Loucy (cell line): Measurements from ENCODE around the gene DNAJB4.

Experiments used
- EZH2phosphoT487 ChIP-seq: fragments of 200-600 bp; IDR thresholded peaks from 2 replicates; pipeline ENCODE4 v1.6.1; 2018; ENCODE audit warnings: antibody characterized with exemption, mild to moderate bottlenecking, moderate library complexity, borderline replicate concordance
- TF ChIP-seq, protein P1 (sequence below): fragments of 200-600 bp; sonication (generic); conservative IDR thresholded peaks from 2 replicates; pipeline ENCODE4 v1.5.1; 2014; ENCODE audit warnings: mild to moderate bottlenecking, antibody characterized with exemption, low read length

DNA sequence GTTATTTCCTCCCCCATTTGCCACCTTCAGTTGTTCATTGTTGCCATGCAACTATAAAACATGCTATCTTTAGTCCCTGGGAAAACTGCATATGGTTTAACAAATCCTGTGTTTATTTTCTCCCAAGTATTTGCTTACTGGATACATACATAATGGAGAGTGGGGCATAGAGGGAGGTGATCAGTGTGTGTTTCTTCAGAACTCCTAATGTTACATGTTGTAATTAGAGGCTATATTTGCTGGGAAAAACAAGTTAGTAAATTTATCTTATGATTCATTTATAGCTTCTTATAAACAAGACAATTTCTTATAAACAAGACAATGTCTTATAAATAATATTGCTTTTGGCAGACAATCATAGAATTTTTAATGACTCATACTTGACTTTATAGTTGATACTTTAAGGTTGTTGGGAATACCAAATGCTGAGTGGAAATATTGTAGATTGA is 33.8 kb downstream of the DNAJB4 start:
- TF ChIP-seq, protein P1, sequence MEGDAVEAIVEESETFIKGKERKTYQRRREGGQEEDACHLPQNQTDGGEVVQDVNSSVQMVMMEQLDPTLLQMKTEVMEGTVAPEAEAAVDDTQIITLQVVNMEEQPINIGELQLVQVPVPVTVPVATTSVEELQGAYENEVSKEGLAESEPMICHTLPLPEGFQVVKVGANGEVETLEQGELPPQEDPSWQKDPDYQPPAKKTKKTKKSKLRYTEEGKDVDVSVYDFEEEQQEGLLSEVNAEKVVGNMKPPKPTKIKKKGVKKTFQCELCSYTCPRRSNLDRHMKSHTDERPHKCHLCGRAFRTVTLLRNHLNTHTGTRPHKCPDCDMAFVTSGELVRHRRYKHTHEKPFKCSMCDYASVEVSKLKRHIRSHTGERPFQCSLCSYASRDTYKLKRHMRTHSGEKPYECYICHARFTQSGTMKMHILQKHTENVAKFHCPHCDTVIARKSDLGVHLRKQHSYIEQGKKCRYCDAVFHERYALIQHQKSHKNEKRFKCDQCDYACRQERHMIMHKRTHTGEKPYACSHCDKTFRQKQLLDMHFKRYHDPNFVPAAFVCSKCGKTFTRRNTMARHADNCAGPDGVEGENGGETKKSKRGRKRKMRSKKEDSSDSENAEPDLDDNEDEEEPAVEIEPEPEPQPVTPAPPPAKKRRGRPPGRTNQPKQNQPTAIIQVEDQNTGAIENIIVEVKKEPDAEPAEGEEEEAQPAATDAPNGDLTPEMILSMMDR, result no peak
- TF ChIP-seq EZH2phosphoT487, result no peak
